GM21528 (cell line): ENCODE results near the gene GFRA1.

Experiments
- ATAC-seq: cut with Tn5 transposase; IDR thresholded peaks from one replicate; pipeline ENCODE4 v1.9.1; 2021; ENCODE audit warnings: mild to moderate bottlenecking, moderate library complexity; ENCODE audit not compliant: unreplicated experiment, low FRiP score

The GFRA1 gene

DNA sequence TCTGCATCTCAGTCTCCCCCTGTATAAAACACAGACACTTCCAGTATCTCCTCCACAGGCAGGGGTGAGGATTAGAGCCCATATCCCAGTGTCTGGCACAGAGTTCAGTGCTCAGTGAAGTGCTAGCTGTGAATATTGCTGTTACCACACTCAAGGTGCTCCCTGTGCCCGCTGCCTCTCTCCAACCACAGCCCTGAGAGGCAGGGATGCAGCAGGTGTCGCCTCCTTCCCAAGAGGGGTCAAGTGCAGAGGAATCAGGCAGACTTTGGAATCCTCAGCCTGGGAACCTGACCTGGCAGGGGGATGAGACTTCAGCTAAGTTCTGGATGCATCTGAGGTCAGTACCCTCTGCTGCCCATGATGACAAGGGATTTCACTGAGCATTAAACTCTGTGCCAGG is 163.1 kb downstream of the GFRA1 start:
- ATAC-seq = no peak

DNA sequence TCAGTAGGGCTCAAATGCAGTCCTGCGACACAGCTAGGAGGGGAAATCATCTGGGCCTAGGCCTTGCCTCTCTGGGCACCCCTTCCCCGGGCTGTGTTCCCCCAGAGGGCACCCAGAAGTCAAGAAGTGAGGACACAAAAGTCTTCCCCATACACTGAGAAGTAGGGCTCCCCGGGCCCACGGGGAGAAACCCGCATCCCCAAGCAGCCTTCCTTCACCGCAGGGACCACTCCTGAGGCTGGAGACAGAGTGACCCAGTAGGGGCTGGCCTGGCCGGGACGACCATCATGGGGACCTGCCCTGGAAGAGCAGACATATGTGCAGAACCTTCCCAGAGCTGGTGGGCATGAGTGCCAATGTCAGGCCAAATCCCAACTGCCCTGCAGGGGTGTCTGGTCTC is 163.5 kb downstream of the GFRA1 start:
- no peak for ATAC-seq

DNA sequence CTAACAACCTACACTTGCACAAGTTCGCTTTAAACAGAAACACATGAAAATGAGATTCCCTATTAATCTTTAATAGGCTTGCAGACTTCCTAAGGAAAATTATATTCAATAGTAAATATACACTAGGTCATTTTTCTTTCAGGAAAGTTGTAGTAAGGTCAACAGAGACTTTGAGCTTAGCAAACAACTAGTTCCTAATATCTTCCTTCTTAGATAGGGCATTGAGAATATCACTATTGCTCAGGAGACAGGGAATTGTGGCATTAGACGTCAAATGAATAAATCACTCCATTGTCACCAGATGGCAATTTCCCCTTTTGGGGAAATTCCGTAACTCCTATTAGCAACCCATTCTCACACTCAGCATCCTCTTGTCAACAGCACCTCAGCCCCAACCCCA is 164.9 kb downstream of the GFRA1 start:
- no peak for ATAC-seq

DNA sequence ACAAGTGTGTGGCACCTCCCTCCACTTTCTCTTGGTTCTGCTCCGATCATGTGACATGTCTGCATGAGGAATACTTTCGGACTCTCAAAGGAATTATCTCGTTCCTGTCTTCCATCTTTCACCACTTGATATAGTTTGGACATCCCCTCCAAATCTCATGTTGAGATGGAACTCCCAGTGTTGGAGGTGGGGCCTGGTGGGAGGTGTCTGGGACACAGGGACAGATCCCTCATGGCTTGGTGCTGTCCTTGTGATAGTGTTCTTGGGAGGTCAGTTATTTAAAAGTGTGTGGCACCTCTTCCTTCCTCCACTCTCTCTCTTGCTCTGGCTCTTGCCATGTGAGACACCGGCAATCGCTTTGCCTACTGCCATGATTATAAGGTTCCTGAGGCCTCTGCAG is 166.4 kb downstream of the GFRA1 start:
- ATAC-seq = no peak

DNA sequence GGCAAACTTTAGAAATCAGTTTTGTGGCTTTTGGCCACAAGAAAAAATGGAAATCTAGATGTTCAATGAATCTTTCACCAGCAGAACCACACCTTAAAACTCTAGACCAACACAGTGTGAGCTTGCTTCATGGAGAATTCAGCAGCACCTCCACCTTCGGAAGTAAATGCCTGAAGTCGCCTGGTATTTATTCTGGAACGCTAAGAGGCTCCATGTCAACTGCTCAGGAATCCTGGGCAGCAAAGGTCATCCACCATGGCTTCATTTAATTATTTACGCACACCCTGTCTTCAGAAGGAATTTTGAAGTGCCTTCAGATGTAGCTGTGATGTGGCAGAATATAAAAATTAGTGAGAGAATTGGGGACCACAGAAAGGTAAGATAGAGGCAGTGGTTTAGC is 167.7 kb downstream of the GFRA1 start:
- no peak for ATAC-seq

DNA sequence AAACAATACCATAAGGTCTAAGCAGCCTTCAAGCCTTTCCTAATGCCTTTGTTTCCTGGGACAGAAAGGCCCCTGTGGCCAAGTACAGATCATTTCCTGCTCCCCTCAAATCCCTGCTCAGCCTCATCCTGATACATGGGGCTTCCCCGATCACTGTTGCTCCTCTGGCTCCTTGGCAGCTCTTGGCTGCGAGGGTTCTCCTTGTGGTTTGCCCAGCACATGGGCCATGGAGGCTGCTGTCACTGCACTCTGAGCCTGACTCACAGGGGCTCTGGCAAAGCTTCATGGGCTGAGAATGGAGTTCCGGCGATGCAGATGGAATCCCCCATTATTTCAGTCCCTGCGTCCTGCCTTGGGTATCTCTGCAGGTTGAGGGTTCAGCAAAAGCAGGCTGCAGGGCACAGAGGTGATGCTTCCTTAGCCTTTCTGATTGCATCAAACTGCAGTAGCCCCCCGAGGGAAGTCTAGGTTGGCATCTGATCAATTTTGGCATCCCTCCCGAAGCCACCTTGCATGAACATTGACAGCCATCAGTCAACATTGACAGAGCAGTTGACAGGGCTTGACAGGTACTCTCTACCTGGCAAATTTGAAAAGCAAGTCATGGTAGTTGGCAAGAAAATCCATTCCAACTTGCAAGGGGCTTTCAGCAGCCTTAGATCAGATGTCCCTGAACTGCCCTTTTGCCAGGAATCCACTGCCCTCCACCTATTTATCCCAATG is 168.6 kb downstream of the GFRA1 start:
- ATAC-seq = no peak

DNA sequence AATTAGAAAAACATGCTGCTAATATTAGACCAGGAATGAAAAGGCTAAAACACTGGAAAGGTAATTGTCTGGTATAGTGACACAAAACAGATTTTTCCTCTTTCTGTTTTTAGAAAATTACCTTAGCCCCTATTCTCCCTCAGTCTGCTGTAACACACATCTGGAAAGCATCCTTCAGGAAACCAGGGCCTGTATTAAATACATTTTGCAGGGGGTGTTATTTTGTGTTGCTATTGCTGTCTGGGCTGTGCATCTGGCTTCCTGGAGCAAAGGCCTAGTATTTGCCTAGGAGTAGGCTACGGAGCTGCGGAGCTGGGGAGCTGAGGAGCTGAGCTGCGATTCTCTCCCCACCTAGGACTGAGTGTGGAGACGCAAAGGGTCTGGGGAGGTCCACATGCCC is 169.3 kb downstream of the GFRA1 start:
- no peak for ATAC-seq

DNA sequence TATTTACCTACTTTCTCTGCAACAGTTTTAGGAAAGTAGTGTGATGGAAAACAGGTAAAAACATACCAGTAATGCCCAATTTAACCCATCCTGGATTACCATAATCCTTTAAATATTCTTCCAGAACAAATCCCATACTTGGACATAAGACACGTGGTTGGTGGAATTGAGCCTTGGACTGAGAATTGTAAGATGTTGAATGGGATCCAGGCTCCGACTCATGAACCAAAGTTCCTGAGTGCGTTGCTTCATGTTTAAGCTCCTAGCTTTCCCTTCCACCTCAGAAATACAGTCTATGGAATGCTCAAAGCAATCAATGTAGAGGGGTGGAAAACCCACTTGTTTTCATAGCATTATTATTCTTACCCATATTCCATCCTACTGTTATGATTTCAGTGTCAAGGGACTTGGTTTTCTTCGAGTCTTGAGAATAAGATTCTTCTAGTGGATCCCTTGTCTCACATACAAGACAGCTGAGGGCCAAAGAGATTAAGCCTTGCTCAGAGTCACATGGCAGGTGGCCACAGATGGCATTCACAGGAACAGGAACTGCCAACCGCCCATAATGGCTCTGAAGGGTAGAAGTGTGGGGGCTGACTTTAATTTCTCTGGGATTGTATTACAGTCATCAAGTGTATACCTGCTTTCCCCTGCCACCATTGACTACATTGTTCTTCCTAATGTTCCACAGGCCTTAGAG is 171.2 kb downstream of the GFRA1 start:
- ATAC-seq = no peak

DNA sequence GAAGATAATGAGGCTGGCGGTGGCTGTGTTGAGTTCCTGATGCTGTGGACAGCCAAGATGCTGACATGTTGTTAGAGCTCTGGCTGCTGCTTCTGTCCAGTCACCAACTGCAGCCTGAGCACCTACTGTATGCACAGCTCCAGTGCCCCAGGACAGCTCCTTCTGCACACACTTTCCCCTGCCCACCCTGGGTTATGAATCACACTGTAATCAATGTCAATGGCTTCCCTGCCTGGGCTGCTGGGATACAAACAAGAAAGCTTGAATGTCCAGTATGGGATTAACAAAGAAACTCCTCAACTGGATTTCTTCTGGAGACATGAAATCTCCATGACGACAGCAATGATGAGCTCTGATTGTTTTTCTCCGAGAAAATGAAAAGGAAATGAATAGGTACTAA is 172.0 kb downstream of the GFRA1 start:
- ATAC-seq = no peak

DNA sequence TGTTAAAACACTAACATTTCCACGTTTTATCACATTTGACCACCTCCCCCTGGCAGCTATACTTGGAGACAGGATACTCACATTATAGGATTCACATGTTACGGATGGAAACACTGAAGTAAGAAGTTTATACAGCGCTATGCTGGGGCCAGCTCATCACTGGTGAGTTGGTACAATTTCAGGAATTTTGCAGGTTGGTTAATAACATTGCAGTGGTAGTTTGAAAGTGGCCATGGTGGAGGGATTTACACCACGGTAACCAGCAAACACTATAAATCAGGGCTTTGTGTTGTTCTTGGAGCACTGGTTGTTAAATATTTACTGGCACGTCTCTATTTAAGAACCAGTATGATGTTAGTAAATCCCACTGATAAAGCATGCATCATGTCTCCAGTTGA is 174.0 kb downstream of the GFRA1 start:
- ATAC-seq = no peak

DNA sequence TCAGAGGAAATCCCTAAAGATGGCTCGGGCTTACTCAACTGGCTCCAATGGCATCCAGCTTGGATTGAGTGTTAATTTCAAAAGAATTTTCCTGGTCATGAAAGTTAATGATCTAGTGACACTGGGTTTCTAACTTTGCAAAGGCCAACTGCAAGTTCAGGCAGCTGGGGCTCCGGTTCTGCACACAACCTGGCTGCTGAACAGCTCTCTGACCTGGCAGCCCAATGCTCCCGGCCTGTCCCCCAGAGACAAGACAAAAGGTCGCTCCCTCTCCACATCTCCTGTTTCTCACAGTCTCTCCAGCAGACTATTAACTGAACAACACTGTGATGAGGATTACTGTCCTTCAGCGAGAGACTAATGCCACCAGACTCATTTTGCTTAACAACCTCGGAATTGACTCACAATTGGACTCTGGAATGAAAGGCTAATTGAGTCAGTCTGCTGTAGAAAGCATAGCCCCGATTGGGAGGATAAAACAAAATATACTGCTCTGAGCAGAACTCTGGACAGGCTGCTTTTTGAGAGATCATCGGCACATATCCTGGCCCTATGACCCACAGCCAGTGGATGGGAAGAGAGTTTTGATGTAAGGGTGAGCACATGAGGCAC is 174.5 kb downstream of the GFRA1 start:
- ATAC-seq = no peak

DNA sequence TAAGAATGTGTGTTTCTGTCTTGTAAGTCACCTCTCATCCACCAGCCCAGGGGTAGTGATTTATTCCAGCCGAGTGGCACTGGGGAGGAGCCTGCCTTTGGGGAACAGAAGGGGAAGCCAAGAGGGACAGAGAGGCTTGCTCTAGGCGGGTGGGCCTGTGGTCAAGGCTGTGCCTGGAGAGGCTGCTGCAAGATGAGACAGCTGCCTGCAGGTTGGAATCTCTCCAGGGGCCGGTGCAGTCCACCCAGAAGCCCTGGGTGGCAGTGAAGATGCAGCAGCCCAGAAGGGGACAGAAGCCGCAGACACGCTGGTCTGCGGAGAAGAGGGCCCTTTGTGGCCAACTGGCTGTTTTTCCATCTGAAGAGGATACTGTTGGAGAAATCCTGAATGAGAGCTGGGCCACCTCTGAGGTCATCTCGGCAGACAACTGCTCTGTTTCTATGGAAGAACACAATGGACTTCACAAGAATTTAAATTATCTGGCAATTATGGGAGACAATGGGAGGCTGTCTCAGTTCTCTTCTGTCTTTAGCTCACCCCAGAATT is 175.7 kb downstream of the GFRA1 start:
- no peak for ATAC-seq

DNA sequence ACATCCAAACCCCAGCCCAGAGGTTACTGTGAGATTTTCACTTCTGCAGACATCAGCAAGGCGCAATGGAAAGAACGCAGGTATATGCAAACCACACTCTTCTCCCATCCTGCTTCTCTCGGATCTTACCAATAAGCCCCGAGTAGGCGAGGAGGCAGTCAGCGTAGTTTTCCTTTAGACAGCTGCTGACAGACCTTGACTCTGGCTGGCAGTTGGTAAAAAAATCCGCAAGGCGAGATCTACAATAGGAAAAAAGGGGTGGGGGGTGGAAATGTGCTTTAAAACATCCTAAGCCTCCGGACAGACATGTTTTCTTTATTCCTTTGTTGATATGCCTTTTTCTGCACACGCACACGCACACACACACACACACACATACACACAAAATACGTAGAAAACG is 176.5 kb downstream of the GFRA1 start:
- no peak for ATAC-seq

DNA sequence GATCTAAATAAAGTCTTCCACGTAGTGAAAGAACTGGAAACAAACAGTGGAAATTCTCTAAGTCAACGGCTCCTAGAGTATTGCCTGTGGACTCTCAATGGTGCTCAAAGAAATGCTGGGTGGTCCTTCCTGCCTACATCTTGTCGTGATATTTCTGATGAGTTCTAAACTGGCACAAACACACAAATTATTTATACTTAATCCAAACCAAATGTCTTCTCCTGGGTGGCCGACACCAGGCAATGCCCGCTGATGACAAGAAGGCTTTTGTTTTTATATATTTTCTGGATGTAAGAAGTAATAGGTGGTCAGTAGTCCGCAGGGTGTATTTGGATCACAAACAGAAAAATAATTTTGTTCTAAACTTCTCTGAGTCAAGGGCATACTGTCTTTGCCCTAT is 178.7 kb downstream of the GFRA1 start:
- ATAC-seq = no peak

DNA sequence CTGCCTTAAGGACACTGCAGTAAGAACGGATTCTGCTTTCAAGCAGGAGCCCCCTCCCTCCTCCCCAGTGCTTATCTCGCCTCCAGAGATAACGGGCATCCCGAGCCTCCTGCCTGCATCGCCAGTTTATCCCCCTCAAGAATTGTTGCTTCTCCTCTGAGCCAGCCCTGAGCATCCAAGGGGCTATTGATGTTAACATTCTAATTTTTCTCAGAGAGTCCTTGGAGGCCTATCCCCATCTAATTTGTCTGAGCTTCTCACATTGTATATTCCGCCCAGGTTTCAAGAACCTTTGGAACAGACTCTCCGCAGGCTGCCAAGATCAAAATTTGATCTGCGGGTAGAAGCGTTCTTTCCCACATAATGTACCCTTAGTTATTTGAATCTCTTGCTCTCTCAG is 180.0 kb downstream of the GFRA1 start:
- ATAC-seq = no peak

DNA sequence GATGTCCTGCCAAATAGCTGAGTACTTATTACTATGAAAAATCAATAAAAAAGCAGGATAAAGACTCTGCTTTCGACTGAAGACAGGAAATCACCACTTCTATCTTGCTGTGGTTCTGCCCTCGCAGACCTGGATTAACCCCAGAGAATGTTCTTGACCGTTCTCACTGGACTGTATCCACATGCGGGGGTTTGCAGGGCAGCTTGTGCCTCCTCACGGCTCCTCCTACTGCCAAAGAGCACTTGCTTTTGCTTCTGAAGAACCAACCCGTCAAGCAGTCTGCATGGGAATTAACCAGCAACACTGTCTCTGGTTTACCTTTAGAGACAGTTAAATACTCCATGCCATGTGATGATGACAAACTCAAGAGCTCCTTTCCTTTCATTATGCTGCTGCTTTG is 184.0 kb downstream of the GFRA1 start:
- no peak for ATAC-seq

DNA sequence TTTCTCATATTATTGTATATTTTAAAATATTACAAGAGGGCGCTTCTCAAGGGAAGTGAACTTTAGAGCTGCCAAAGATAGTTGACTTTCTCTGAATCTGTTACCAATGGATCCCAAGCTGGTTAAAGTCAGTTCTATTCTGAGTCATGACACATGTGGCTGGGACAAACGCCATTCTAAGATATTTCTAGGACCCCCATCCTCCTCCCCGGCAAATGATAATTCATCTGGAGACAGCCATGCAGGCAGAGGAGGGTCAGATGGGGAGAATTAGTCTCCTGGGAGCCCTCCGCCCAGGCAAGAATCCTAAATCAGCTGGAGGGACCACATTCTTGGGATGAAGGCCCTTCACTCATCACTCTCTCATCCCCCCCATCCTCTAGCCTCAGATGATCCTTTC is 187.7 kb downstream of the GFRA1 start:
- no peak for ATAC-seq

DNA sequence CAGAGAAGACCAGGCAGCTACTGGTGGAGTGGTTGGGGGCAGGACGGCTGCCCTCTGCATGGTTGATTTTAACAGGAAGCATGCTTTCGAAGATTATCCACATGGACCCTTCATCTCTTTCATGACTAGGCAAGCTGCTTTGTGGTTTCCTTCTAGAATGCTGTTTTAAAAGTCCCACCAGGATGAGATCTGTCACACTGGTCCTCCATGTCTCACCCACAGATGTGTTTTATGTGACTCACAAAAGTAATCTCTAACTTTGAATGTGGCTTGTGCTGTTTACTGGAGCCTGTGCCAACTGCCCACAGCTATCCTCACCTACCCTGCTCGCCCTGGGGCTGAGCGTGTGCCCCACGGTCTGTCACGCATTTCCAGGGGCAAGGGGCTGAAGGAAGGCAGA is 188.8 kb downstream of the GFRA1 start:
- ATAC-seq = no peak

DNA sequence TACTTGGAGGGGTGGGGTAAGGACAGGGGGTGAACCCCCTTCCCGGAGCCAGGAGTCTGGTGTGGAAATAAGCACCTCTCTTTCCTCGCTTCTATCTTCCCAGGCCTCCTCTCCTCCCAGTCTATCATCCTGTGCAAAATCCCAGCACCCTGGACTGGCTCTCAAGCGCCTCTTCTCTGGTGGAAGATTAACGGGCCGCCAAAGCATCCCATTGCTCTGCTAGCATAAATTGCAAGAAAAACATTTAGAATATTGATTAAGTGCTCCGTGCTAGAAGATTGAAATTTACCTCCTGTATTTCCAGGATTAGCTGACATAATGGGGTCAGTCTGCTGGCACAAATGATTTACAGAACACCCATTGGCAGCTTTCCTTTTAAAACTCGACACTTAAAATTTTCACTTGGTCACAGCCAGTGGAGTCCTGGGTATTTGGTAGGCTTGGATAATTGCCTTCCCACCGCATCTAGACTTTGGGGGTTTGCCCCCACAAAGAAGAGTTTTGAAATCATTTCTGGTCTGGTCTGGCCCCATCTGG is 189.7 kb downstream of the GFRA1 start:
- no peak for ATAC-seq

DNA sequence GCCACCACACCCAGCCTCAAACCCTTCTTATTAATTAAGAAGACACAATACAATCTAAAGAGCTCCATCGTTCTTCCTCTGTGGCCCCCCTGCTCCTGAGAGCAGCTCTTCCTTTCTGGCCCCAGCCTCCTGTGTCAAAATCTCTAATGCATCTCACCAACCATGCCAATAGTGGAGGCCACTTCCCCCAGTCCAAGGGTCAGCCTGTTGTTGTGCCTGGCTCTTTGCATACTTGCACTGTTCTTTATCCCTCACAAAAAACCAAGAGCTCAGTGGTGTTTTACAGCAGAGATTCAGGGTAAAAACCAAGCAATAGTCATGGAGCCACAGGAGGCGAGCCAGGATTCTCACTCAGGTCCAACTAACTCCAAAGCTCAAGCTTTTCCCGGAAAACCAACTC is 190.2 kb downstream of the GFRA1 start:
- no peak for ATAC-seq

DNA sequence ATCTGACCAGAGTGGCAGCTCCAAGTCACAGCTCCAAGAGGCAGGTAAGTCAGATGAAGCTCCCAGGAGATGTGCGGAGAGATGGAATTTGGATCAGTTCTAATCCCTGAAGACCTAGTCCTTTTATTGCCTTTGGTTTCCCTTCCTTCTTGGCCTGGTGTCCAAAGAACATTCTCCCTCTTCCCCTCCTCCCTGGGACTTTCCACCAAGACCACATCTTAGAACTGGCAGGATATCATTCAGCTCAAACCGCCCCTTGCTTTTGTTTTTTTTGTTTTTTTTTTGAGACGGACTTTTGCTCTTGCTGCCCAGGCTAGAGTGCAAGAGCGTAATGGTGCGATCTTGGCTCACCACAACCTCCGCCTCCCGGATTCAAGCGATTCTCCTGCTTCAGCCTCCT is 190.8 kb downstream of the GFRA1 start:
- ATAC-seq = no peak
